SU-DHL-6 (cell line): Measurements from ENCODE around the gene NAP1L4.

Source experiments
- EZH2phosphoT487 ChIP-seq: fragments of 200-600 bp; sonication (generic), shearing (Covaris generic); conservative IDR thresholded peaks from 2 replicates; pipeline ENCODE4 v1.6.1; 2018; ENCODE audit warnings: mild to moderate bottlenecking, antibody characterized with exemption, low read length, moderate library complexity, mixed read lengths
- TF ChIP-seq, protein P1 (sequence below): fragments of 200-600 bp; sonication (generic); IDR thresholded peaks from one replicate; pipeline ENCODE4 v1.5.1; 2017; ENCODE audit warnings: antibody characterized with exemption, mild to moderate bottlenecking, low read length, moderate library complexity; ENCODE audit not compliant: insufficient read depth, poor library complexity, severe bottlenecking

DNA sequence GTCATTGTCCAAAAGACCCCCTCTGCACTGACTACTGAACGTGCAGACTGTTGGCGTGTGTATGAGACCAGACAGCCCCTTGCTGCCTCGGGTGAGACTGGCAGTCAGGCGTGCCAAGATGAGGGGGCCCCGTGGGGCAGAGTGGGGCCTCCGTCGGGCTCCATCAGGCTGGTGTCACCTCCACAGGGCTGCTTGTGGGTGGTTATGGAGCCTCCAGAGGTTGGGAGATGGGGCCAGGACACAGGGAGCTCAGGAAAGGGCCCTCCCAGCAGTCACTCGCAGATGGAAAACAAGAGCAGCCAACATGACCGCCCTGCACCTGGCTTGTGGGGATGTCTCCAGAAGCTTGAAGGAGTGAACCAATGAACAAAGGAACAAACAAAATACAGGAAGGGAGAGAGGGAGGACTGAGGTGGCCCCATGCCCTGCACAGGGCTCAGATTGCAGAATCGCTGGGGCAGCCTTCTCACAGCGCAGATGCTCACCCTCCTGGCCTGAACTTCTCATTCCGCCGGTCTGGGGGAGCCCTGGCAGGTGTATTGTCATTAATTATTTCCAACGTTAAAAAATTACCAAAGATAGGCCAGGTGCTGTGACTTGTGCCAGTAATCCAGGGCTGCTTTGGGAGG is 57.4 kb downstream of the NAP1L4 start:
- TF ChIP-seq, protein P1, sequence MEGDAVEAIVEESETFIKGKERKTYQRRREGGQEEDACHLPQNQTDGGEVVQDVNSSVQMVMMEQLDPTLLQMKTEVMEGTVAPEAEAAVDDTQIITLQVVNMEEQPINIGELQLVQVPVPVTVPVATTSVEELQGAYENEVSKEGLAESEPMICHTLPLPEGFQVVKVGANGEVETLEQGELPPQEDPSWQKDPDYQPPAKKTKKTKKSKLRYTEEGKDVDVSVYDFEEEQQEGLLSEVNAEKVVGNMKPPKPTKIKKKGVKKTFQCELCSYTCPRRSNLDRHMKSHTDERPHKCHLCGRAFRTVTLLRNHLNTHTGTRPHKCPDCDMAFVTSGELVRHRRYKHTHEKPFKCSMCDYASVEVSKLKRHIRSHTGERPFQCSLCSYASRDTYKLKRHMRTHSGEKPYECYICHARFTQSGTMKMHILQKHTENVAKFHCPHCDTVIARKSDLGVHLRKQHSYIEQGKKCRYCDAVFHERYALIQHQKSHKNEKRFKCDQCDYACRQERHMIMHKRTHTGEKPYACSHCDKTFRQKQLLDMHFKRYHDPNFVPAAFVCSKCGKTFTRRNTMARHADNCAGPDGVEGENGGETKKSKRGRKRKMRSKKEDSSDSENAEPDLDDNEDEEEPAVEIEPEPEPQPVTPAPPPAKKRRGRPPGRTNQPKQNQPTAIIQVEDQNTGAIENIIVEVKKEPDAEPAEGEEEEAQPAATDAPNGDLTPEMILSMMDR: no peak
- no peak for TF ChIP-seq EZH2phosphoT487
